ENCODE data around the gene INPP5A.

GRCh38 chr10:132812520-132812919 is 274.9 kb downstream of the INPP5A start:
- TF ChIP-seq RB1 (IDR thresholded peaks at IDR 0.05; ENCODE audit: low read depth) (no peak), MLLT1 (IDR thresholded peaks at IDR 0.05) (no peak), POLR2AphosphoS5 (IDR thresholded peaks at IDR 0.05; ENCODE audit: control insufficient read depth, insufficient read depth, low read depth, low read length) (no peak)

All from K562 (cell line).